LNCAP (cell line): ENCODE measurements around the gene ZNF134.

Experiments
- TF ChIP-seq, protein P1 (sequence below): fragments of 450-650 bp; IDR thresholded peaks from 2 replicates; pipeline ENCODE4 v1.5.1; 2017; ENCODE audit warnings: mild to moderate bottlenecking

The ZNF134 gene

DNA sequence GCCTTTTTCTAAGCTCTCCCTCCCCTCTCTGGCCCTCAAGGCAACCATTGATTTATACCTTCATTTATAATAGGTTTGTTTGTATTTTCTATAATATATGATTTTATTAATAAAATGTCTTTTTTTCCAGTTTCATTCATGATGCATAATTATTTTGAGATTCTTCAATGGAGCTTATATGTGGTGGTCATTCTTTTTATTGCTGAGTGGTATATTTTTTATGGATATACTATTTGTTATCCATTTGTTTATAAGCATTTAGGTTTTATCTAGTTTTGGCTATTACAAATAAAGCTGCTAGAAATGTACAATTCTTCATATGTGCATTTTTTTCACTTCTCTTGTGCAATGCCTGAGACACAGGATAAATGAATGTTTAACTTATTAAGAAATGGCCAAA is 29.7 kb downstream of the ZNF134 start:
- TF ChIP-seq, protein P1, sequence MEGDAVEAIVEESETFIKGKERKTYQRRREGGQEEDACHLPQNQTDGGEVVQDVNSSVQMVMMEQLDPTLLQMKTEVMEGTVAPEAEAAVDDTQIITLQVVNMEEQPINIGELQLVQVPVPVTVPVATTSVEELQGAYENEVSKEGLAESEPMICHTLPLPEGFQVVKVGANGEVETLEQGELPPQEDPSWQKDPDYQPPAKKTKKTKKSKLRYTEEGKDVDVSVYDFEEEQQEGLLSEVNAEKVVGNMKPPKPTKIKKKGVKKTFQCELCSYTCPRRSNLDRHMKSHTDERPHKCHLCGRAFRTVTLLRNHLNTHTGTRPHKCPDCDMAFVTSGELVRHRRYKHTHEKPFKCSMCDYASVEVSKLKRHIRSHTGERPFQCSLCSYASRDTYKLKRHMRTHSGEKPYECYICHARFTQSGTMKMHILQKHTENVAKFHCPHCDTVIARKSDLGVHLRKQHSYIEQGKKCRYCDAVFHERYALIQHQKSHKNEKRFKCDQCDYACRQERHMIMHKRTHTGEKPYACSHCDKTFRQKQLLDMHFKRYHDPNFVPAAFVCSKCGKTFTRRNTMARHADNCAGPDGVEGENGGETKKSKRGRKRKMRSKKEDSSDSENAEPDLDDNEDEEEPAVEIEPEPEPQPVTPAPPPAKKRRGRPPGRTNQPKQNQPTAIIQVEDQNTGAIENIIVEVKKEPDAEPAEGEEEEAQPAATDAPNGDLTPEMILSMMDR, result no peak

DNA sequence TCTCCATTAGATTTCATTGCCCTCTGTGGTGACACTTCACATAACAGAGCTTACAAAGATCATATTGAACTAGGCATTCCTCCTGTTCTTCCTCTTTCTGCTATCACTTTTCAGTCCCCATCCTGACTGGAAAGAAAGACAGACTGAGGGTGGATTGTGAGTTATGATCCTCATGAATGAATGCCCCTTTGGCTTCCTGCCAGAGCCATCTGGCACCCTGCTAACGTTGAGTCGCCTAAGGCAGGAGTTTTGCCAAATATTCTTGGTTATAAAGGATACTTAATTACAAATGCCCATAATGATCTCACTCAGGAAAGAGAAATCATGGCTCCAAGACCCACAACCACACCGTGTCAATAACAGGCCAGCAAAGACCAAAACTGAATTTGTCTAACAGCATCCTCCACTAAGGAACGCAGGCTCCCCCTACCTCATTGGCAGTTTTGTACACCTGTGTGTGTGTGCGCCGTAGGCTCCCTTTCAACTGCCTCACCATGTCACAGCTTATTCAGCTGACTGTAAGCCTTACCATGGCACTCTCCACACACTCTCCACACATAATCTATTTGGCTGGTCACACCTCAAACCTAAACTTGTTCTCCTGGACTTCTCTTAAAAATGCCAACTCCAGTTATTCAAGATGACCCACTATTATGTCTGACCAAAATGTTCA is 34.4 kb downstream of the ZNF134 start:
- TF ChIP-seq, protein P1, result no peak

DNA sequence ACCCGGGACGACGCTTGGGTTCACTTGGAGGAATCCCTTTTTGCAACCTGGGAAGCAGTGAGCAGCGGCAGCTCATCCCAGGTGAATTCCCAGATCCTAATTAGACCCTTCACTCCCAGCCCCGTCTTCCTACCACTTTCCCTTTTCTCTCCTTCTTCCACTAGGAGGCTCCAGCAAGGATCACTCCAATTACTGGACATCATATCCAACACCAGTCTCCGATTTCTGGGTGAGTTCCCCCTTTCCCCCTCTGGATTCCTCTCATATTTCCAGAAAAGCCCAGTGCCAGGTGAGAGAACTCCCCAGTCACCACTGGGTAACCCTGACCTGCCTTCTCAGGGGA is 37.6 kb downstream of the ZNF134 start:
- TF ChIP-seq, protein P1, result no peak

DNA sequence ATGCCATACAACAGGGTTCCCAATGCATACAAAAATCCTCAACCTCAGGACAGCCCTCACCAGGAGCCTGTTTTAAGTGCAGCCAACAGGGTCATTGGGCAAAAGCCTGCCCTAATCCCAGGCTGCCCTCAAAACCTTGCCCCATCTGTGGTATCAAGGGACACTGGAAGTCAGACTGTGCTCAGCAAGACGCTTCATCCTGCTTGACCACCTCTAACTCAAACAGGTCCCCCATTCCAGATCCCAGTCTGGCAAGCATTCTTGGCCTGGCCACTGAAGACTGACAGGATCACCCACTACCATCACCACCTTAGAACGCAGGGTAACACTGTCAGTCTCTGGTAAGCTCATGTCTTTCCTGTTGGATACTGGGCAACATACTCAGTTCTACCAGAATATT is 39.6 kb downstream of the ZNF134 start:
- TF ChIP-seq, protein P1, result no peak

DNA sequence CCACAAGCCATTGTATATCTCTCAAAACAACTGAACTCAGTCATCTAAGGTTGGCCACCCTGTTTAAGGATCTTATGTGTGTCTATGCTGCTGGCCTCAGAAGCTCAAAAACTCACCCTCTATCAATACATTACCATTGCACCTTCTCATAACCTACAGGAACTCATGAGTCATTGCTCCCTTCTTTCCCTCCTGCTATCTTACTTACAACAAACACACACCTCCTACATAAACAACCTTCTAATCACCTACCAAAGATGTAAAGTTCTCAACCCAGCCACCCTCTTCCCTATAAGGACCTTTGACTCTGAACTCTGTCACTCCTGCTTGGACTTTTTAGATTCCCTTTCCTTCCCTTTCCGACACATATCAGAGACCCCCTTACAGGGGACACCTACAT is 41.4 kb downstream of the ZNF134 start:
- TF ChIP-seq, protein P1, result no peak

DNA sequence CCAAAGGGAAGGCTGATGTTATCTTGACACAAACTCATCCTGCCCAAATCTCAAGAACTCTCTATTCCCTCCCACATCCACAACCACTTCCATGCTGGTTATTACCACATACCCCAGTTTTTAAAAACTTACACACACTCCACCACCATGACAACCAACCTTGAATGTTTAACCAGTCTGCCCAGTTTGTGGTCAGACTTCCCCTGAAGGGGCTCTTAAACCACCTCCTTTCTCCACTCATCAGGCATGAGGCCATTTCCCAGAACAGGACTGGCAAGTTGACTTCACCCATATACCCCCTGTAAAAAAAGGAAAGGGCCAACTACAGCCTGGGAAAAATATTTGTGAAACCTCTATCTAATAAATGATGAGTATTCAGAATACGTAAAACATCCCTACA is 42.3 kb downstream of the ZNF134 start:
- TF ChIP-seq, protein P1, result no peak

DNA sequence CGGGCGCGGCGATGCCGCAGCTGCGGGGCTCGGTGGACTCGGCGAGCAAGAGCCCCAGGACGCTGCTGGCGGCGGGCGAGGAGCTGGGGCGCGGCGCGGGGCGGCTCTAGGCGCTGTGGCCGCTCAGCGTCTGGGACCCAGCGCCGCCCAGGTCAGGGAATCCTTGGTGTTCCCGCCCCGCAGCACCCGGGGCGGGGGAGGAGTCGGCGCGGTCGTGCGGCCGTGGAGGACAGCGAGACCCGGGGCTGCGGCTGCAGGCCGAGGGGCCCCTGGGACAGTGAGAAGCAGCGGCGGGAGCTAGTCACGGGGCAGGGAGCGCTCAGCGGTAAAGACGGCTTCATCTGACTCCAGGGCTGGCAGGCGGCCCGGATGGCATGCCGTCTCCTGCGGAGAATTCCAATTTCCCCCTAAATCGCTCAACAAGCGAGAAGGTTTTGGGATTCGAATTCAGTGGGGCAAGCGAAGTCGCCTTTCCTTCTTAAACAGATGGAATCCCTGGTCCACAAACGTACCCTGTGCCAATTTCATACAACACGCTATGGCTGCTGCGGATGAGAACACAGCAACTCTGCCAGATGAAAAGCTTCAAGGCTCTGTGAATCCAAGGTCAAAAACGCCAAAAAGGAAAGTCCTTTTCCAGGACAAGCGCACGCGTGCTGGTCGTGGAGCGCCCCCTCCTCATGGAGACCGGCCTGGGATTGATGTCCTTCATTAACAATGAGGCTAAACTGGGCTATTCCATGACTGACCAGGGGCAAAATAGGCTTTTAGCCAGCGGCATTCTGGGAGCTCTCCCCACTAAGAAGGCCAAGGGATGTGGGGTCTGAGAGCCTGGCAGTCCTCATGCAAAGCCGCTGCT is 50.5 kb downstream of the ZNF134 start:
- TF ChIP-seq, protein P1, result no peak
